Stimulated activated CD8-positive, alpha-beta memory T cell treated with anti-CD3 and anti-CD28 coated beads, Interleukin-7, amount 100 ng/mL, for 1 hour (primary cell): ENCODE measurements around the gene PLAC1.

Experiments
- DNase-seq, 2 donors: peaks; one replicate each; pipeline ENCODE4 v3.0.0-alpha.2; 2020; ENCODE audit warnings: low read depth in 2 of 2

The PLAC1 gene

GRCh38 chrX:134543288-134543687, 115.0 kb downstream of the PLAC1 start:
- no peak for DNase-seq

DNA sequence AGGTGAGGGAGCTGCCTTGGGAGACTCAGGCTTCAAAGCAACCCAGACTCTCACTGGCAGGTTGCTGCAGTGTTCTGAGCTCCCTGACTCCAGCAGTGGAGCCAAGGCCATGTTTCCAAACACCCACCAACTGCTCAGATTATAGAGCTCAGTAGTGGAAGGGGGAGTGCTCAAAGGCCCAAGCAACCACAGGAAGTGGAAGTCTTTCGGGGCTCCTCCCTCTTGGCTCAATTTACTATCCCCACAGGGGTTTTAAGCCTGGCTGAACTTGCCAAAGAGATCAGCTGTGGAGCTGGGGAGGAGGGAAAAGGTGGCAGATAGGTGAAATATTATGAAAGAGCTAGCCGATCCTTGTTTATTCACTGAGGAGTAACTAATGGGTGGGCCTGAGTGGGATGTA, 115.8 kb downstream of the PLAC1 start:
- DNase-seq, result no peak

- no peak for DNase-seq
Measured at GRCh38 chrX:134541906-134542305, 116.4 kb downstream of the PLAC1 start.

GRCh38 chrX:134538316-134538715, 120.0 kb downstream of the PLAC1 start:
- no peak for DNase-seq

DNA sequence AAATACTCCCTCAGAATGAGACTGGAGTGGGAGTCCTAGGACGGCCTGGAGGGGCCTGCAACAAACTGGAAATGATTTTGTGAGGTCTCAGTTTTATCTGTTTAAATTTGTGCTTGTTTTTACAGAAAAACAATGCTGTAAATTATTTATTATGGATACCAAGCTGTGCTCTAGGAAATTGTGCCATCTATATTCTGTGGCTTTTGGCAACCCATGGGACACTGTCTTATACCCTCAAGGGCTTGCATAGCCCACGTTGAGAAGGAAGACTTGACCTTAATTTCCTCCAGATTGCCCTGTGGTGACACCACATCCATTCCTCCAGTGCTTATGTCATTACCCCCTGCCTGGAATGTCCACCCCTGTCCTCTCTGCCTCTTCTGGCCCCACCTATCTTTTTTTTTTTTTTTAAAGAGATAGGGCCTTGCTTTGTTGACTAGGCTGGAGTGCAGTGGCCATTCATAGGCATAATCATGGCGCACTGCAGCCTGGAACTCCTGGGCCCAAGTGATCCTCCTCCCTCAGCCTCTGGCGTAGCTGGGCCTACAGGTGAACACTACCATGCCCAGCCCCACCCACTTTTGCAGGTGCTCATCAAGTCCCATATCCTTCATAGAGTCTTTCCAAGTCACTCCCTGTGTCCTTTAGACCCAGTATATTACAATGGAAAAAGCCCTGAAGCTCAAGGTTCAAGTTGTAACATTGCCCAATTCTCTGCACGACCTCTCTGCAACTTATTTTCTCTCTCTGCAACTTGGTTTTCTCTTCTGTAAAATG, 120.9 kb downstream of the PLAC1 start:
- DNase-seq, result no peak

DNA sequence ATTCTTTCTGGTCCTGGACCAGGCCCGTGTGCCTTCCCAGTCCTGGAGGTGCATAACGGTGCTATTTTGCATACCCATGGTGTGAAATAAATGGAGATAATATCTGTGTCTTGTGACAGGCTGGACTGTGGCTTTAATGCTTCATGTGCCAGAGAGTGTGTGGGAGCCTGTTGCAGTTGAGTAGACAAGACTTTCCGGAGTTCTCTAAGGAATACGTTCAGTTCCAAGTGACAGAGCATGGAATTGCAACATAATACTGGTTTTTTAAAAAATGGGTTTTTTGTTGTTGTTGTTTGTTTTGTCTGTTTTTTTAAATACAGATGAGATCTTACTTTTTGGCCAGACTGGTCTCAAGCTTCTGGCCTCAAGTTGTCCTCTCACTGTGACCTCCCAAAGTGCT, 124.3 kb downstream of the PLAC1 start:
- no peak for DNase-seq

DNA sequence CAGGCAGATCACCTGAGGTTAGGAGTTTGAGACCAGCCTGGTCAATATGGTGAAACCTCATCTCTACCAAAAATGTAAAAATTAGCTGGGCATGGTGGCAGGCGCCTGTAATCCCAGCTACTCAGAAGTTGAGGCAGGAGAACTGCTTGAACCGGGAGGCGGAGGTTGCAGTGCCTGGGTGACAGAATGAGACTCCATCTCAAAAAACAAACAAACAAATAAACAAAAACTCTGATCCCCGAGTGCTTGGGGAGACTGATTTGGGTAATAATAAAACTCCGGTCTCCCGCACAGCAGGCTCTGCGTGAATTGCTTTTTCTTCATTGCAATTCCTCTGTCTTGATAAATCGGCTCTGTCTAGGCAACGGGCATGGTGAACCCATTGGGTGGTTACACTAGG, 124.9 kb downstream of the PLAC1 start:
- no peak for DNase-seq

GRCh38 chrX:134530845-134531244, 127.4 kb downstream of the PLAC1 start:
- no peak for DNase-seq

DNA sequence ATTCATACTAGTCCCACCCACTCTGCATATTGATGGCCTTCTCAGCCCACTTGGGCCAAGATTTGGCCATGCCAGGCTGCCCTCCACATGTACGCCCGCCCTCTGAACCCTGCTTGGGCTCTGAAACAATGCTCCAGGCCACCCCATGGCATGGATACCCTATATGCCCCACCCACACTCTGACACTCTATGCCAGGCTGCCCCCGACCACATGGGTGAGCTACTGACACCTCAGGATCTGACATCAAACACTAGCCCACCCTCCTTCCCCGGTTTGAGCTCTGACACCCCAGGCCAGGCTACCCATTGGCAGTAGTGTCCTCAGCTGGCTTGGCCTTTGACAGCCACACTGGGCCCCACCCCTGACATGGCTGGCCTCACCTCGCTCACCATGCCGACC, 128.8 kb downstream of the PLAC1 start:
- DNase-seq, result no peak

GRCh38 chrX:134528960-134529359, 129.3 kb downstream of the PLAC1 start:
- DNase-seq, result no peak

GRCh38 chrX:134526399-134526798, 131.9 kb downstream of the PLAC1 start:
- DNase-seq, result no peak

GRCh38 chrX:134525086-134525792, 133.0 kb downstream of the PLAC1 start:
- DNase-seq, result no peak

DNA sequence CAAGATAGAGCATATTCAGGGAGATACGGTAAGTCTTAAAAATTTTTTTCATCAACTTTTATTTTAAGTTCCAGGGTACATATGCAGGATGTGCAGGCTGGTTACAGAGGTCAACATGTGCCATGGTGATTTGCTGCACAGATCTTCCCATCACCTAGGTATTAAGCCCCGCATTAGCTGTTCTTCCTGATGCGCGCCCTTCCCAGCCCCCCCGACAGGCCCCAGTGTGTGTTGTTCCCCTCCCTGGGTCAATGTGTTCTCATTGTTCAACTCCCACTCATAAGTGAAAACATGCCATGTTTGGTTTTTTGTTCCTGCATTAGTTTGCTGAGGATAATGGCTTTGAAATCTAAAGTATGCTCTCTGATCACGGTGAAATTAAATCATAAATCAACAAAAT, 134.1 kb downstream of the PLAC1 start:
- DNase-seq, result no peak

- DNase-seq, result no peak
Measured at GRCh38 chrX:134520860-134521390, 137.3 kb downstream of the PLAC1 start.
